Adipose tissue (tissue), 3 donors: ENCODE results near the gene USO1. TPM values are rescaled to one million over a fixed set of nuclear protein-coding genes. Genes with fewer than 3 reads are reported as not detected.
"Not testable (repeated sequence)": the region's sequence is repeated elsewhere in the genome, so short reads cannot be mapped to it uniquely, and the experiment has no call there.

ENCODE experiments used
- H3K27ac ChIP-seq: one replicate; pipeline ENCODE4 v1.5.1; 2013; ENCODE audit warnings: low read depth, low read length
- WGBS, 3 donors: extraction: QIAGEN DNeasy Blood & Tissue Kit; methylation state at CpG; one replicate each; pipeline ENCODE4 v1.1.7; 2013; 5-methylcytosine and 5-hydroxymethylcytosine counted together
- polyA plus RNA-seq, 3 donors: library from polyadenylated mRNA; stranded (reverse); fragments of 200-250 nt; gene quantifications; one replicate each; pipeline ENCODE4 v1.2.3, GENCODE V29; 2013
- donor health status: healthy with polysubstance abuse.
- donor health status: Bipolar disorder and iron deficiency.
- donor health status: healthy.

The USO1 gene
- polyA plus RNA-seq, 3 donors, result 28.3 to 38.1 (median 29.4) TPM

- H3K27ac ChIP-seq, result no peak overlapping the region
- 70 to 93% (median 89%) methylated on average over 5 of the region's 5 CpGs for WGBS, 3 donors
Measured at GRCh38 chr4:75821966-75822365, 97.6 kb downstream of the USO1 start.

GRCh38 chr4:75822416-75822815, 98.0 kb downstream of the USO1 start:
- 70 to 87% (median 84%) methylated on average over 5 of the region's 5 CpGs for WGBS, 3 donors
- no peak overlapping the region for H3K27ac ChIP-seq

GRCh38 chr4:75823812-75824211, 99.4 kb downstream of the USO1 start:
- no peak overlapping the region for H3K27ac ChIP-seq
- 14 to 54% (median 44%) methylated on average over 2 of the region's 2 CpGs for WGBS, 3 donors

GRCh38 chr4:75830906-75831305, 106.5 kb downstream of the USO1 start:
- WGBS, 3 donors, result 37 to 64% (median 56%) methylated on average over 1 of the region's 1 CpG
- no peak overlapping the region for H3K27ac ChIP-seq

GRCh38 chr4:75831856-75832405, 107.6 kb downstream of the USO1 start:
- H3K27ac ChIP-seq, result no peak overlapping the region
- 63 to 91% (median 86%) methylated on average over 1 to 2 of the region's 2 CpGs for WGBS, 3 donors

GRCh38 chr4:75834095-75834771, 109.9 kb downstream of the USO1 start:
- H3K27ac ChIP-seq, result no peak overlapping the region
- WGBS, 3 donors, result 83 to 88% (median 84%) methylated on average over 1 of the region's 1 CpG

- WGBS, 3 donors, result 81 to 91% (median 88%) methylated on average over 2 of the region's 2 CpGs
- no peak overlapping the region for H3K27ac ChIP-seq
Measured at GRCh38 chr4:75834772-75835154, 110.4 kb downstream of the USO1 start.

- no peak overlapping the region for H3K27ac ChIP-seq
Measured at GRCh38 chr4:75841641-75842520, 117.5 kb downstream of the USO1 start.

GRCh38 chr4:75843596-75843995, 119.2 kb downstream of the USO1 start:
- 90 to 98% (median 95%) methylated on average over 4 of the region's 4 CpGs for WGBS, 3 donors
- H3K27ac ChIP-seq, result no peak overlapping the region

More at GRCh38 chr4:75841641-75842520, 117.5 kb downstream of the USO1 start:
- 68 to 79% (median 71%) methylated on average over 8 of the region's 8 CpGs for WGBS, 3 donors

GRCh38 chr4:75844151-75844662, 119.8 kb downstream of the USO1 start:
- no peak overlapping the region for H3K27ac ChIP-seq
- WGBS, 3 donors, result 93 to 97% (median 93%) methylated on average over 3 of the region's 3 CpGs

GRCh38 chr4:75845992-75846391, 121.6 kb downstream of the USO1 start:
- no peak overlapping the region for H3K27ac ChIP-seq
- 83 to 93% (median 92%) methylated on average over 2 of the region's 2 CpGs for WGBS, 3 donors

- H3K27ac ChIP-seq, result not testable (repeated sequence)
- 18 to 25% (median 21%) methylated on average over 14 of the region's 14 CpGs for WGBS, 3 donors
Measured at GRCh38 chr4:75848171-75848760, 123.9 kb downstream of the USO1 start.

- 75 to 79% (median 77%) methylated on average over 4 of the region's 4 CpGs for WGBS, 3 donors
- no peak overlapping the region for H3K27ac ChIP-seq
Measured at GRCh38 chr4:75848891-75849290, 124.5 kb downstream of the USO1 start.

- WGBS, 3 donors, result 44 to 83% (median 63%) methylated on average over 6 of the region's 6 CpGs
- no peak overlapping the region for H3K27ac ChIP-seq
Measured at GRCh38 chr4:75849461-75849860, 125.1 kb downstream of the USO1 start.

GRCh38 chr4:75858721-75859120, 134.3 kb downstream of the USO1 start:
- WGBS, 3 donors, result 35 to 94% (median 58%) methylated on average over 1 of the region's 1 CpG
- no peak overlapping the region for H3K27ac ChIP-seq

GRCh38 chr4:75860606-75861005, 136.2 kb downstream of the USO1 start:
- H3K27ac ChIP-seq, result no peak overlapping the region
- 50 to 89% (median 87%) methylated on average over 5 of the region's 5 CpGs for WGBS, 3 donors
